PFSK-1 (cell line): Measurements from ENCODE around the gene PRKAG2.

Experiments
- FOXP2 ChIP-seq: optimal IDR thresholded peaks from 2 replicates; pipeline ENCODE3; 2011; ENCODE audit warnings: borderline replicate concordance, control low read depth, inconsistent platforms; ENCODE audit not compliant: insufficient read depth; ENCODE audit errors: extremely low read length, extremely low read depth
- POLR2AphosphoS5 ChIP-seq: IDR thresholded peaks from 2 replicates; pipeline ENCODE4 v1.6.1; 2012; ENCODE audit warnings: low read depth, mild to moderate bottlenecking, control low read depth, low read length, moderate library complexity
- SIN3A ChIP-seq: IDR thresholded peaks from 2 replicates; pipeline ENCODE4 v1.6.1; 2012; ENCODE audit warnings: mild to moderate bottlenecking, low read length, moderate library complexity, borderline replicate concordance; ENCODE audit not compliant: insufficient read depth
- TAF1 ChIP-seq: IDR thresholded peaks from 2 replicates; pipeline ENCODE4 v1.6.1; 2012; ENCODE audit warnings: low read length, control low read depth, borderline replicate concordance; ENCODE audit not compliant: insufficient read depth
- TF ChIP-seq, protein P1 (sequence below), 2 experiments: IDR thresholded peaks; 2 replicates each; pipeline versions ENCODE4 v1.6.1 to v1.8.0; 2011 to 2012; ENCODE audit warnings: low read depth in 2 of 2, low read length in 2 of 2, control low read depth in 1 of 2, inconsistent platforms in 1 of 2, mild to moderate bottlenecking in 1 of 2, moderate library complexity in 1 of 2; ENCODE audit not compliant: insufficient read depth in 1 of 2

DNA sequence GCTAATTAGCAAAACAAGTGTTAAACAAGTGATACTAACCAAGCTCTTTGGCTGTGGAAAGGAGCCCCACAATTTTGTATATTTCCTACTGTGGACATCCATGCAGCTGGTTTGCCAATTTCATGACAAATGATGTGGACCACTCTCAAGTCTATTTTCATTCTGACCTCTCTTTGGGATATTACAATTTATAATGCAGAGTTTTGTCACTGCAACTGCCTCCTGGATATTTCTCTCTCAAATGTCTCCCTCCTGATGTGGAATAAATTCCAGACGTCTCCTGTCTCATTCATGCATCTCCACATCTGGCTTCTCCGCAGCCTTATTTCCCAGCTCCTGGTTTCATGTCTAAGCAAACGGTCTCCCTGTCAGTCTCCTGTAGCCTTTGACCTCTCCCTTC, 276.6 kb downstream of the PRKAG2 start:
- TF ChIP-seq POLR2AphosphoS5 = no peak
- no peak for TF ChIP-seq TAF1
- TF ChIP-seq, protein P1, sequence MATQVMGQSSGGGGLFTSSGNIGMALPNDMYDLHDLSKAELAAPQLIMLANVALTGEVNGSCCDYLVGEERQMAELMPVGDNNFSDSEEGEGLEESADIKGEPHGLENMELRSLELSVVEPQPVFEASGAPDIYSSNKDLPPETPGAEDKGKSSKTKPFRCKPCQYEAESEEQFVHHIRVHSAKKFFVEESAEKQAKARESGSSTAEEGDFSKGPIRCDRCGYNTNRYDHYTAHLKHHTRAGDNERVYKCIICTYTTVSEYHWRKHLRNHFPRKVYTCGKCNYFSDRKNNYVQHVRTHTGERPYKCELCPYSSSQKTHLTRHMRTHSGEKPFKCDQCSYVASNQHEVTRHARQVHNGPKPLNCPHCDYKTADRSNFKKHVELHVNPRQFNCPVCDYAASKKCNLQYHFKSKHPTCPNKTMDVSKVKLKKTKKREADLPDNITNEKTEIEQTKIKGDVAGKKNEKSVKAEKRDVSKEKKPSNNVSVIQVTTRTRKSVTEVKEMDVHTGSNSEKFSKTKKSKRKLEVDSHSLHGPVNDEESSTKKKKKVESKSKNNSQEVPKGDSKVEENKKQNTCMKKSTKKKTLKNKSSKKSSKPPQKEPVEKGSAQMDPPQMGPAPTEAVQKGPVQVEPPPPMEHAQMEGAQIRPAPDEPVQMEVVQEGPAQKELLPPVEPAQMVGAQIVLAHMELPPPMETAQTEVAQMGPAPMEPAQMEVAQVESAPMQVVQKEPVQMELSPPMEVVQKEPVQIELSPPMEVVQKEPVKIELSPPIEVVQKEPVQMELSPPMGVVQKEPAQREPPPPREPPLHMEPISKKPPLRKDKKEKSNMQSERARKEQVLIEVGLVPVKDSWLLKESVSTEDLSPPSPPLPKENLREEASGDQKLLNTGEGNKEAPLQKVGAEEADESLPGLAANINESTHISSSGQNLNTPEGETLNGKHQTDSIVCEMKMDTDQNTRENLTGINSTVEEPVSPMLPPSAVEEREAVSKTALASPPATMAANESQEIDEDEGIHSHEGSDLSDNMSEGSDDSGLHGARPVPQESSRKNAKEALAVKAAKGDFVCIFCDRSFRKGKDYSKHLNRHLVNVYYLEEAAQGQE (IDR thresholded peaks at IDR 0.05; ENCODE audit: insufficient read depth in 1 of 2, low read depth in 2 of 2, low read length in 2 of 2) = no peak
- no peak for TF ChIP-seq SIN3A
- TF ChIP-seq FOXP2 = no peak
